HG03045 (cell line): ENCODE data around the gene KRTAP3-1.
"Not testable (repeated sequence)": the region's sequence is repeated elsewhere in the genome, so short reads cannot be mapped to it uniquely, and the experiment has no call there.

Experiments
- ATAC-seq: cut with Tn5 transposase; IDR thresholded peaks from one replicate; pipeline ENCODE4 v1.9.1; 2021; ENCODE audit warnings: mild to moderate bottlenecking, moderate library complexity; ENCODE audit not compliant: unreplicated experiment

The KRTAP3-1 gene

DNA sequence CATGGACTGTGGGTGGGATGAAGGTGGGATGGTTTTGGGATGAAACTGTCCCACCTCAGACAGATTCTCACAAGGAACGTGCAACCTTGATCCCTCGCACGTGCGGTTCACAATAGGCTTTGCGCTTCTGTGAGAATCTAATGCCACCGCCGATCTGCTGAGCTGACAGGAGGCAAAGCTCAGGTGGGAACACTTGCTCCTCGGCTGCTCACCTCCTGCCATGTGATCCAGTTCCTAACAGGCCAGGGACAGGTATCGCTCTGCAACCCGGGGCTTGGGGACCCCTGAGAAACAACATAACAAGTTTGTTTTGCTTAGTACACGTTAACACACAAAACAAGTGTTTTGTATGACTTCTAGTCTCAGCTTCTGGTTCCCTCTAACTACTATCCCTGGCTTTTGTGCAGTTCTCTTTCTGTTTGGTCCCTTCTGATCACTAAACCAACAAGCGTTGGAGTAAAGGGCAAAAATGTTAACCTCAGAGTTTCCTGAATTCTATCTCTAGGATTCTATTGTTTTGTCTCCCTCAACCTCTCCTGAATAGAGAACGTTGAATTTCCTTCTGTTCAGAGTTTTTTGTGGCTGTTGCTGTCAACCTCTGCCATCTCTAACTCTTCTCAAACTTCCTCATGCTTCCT lies 7.8 kb upstream of the KRTAP3-1 start:
- ATAC-seq = no peak

DNA sequence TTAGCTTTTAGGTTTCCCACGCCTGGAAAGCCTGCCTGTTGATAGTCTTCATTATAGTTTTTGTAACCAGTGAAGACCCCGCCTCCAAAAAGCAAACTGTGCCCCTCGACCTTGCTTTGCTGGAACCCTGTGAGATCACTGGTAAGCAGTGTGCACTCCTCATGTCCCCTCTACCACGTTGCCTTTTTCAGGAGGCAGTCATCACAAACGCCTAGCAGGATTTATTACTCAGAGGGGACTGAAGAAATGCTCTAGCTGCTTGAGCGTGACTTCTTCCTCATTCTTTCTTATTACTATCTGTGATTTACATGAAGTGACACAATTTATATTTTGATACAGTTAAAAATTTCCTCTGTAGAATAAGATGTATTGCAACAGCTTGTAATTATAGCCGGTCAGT lies 6.5 kb upstream of the KRTAP3-1 start:
- no peak for ATAC-seq

DNA sequence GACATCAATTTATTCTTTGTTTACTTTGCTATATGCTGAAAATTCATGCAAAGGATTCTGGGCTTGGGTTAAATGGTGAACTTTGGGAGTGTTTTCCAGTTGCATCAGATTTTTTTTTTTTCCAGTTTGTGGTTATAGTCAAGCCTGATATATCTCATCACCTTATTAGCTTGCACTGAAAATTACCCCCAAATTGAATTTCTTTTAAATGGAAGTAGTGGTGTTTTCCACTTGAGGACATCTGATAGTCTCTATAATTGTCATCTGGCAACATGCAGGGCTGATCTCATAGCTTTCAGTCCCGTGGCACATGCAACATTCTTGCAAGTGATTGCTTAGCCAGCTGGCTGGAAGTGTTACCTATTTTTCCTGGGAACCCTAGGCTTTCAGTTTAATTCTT lies 4.7 kb upstream of the KRTAP3-1 start:
- no peak for ATAC-seq

GRCh38 chr17:41013181-41013580 lies 4.3 kb upstream of the KRTAP3-1 start:
- ATAC-seq = no peak

DNA sequence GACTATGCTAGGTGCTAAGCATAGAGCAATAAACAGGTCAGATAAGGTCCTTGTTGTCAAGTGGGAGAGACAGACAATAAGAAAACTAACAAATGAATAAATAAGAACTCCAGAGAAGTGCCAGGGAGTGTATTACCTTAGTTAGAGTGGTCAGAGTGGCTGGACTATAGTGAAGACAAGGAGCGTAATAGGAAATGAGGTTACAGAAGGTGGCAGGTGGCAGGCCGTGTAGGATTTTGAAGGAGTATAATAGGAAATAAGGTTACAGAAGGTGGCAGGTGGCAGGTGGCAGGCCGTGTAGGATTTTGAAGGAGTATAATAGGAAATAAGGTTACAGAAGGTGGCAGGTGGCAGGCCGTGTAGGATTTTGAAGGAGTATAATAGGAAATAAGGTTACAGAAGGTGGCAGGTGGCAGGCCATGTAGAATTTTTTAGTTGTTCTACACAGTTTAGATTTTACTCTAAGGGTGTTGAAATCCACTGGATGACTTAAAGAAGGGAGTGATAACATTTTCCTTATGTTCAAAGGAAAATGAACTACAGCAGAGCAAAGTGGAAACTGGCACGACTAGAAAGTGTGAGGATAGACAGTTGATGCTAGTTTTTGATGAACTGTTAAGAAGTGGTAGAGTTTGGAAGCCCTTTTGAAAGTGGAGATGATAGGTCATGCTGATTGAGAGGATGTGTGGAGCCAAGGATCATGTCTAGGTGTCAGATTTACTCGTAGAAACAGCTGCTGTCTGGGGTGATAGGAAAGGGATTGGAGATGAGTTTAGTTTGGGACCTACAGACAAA lies 3.6 kb upstream of the KRTAP3-1 start:
- ATAC-seq = no peak

GRCh38 chr17:41010441-41010840 lies 1.5 kb upstream of the KRTAP3-1 start:
- ATAC-seq = no peak

- ATAC-seq = no peak
These were observed 1.0 kb upstream of the KRTAP3-1 start for GRCh38 chr17:41009936-41010335.

DNA sequence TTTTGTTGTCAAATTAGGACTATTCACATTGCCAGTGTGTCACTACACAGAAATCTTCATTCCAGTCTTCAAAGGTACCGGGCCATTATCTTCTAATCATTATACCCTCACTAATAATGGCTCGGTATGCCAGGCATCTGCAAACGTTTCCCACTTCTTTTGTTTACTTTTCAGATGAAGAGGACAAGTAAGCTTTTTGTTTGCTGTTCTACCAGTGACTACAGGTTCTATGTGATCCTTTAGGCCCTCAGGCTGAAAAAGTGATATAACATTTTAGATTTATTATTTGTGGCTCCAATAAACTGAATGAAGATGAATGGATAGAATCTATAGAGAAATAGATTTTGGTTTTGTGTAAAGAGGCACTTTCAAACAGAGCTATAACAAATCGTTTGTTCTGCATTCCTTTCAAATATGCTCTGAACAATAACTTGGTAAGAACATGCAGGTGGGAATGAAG lies 403 bp upstream of the KRTAP3-1 start:
- no peak for ATAC-seq

GRCh38 chr17:41004397-41004796 lies 4.5 kb downstream of the KRTAP3-1 start:
- ATAC-seq = no peak

DNA sequence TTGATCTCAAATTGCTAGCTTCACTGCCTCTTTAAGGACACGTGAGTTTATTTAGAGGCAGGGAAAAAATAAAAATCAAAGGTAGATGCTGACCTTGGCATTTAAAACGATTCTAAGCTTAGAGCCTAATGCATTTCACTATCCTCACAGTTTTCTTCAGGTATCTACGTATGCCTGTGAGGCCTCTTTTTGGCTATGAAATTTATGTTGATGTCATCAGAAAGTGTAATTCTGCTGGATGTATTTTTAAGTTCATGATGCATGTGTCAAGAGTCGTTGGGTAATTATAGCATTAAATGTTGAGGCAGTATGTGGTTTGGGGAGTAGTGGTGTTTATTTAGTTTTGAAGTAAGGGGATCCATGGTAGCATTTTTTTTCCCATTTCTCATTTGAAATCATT lies 5.0 kb downstream of the KRTAP3-1 start:
- no peak for ATAC-seq

GRCh38 chr17:41002814-41003213 lies 6.1 kb downstream of the KRTAP3-1 start:
- no peak for ATAC-seq

- ATAC-seq = no peak
These were observed 7.1 kb downstream of the KRTAP3-1 start for GRCh38 chr17:41001795-41002194.

- not testable (repeated sequence) for ATAC-seq
These were observed 9.4 kb downstream of the KRTAP3-1 start, which contains the start of gene KRTAP3-2 for GRCh38 chr17:40999563-40999962. KRTAP3-2 (minus strand) TSS chr17:40999906; CDS start chr17:40999853, 53 bp downstream.

- ATAC-seq = no peak
These were observed 11.6 kb downstream of the KRTAP3-1 start for GRCh38 chr17:40997361-40997760.

DNA sequence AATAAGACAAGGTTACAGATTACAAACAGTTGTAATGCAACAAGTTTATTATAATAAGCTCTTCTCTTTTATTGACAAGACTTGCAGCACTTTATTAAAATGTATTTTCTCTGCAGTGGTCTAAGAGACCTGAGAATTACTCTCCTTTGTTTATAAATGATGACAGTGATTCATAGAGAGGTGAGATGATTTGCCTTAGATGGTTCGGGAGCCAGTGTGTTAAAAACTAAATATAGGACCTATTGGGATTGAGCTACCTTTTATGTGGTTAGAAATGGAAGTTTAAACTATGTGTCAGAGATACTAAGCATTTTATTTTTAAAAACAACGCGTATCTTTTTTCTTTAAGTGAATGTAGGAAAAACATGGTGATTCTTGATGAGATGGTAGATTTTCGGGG lies 12.1 kb downstream of the KRTAP3-1 start:
- ATAC-seq = no peak

- ATAC-seq = no peak
These were observed 13.8 kb downstream of the KRTAP3-1 start for GRCh38 chr17:40995116-40995515.

DNA sequence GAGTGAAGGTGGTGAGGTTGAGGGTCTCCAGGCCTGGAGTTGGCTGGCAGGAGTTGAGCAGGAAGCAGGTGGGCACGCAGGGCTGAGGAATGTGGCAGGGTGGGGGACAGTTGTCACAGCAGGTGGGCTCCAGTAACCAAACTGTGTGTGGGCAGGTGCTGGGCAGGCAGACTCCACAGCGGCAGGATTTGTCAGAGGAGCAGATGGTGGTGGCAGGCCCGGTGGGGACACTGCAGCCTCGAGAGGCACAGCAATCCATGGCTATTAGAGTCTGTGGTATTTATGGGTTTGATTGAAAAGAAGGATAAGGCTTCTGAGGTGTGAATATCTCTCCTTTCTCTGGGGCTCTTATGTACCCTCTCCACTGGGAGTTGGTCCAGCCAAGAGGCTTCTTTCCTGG lies 15.1 kb downstream of the KRTAP3-1 start, which contains the start of gene KRTAP3-3:
Gene KRTAP3-3 (minus strand): TSS at position 326 of the 400 bp plus-strand sequence. CDS start 67 bp downstream, at position 259.
- ATAC-seq = no peak

DNA sequence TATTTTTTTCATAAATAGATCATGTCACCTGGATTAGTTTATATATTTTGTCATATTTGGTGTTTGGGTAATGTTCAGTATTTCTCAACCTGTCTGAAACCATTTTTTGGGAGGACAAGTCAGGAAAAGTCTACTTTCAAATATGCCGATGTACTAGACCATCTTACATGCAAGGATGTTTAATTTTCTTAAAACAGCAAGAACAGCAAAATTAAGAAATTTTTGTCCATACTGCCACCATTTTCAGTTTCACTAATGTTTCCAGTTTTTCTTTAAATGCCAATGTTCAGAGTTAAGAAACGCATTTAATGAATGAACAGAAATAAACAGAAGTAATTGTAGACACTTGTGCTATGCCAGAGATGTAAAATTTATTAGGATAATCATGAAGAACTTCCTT lies 15.8 kb downstream of the KRTAP3-1 start:
- ATAC-seq = no peak

GRCh38 chr17:40992666-40993065 lies 16.3 kb downstream of the KRTAP3-1 start:
- ATAC-seq = no peak

- no peak for ATAC-seq
These were observed 22.0 kb downstream of the KRTAP3-1 start for GRCh38 chr17:40986920-40987319.

DNA sequence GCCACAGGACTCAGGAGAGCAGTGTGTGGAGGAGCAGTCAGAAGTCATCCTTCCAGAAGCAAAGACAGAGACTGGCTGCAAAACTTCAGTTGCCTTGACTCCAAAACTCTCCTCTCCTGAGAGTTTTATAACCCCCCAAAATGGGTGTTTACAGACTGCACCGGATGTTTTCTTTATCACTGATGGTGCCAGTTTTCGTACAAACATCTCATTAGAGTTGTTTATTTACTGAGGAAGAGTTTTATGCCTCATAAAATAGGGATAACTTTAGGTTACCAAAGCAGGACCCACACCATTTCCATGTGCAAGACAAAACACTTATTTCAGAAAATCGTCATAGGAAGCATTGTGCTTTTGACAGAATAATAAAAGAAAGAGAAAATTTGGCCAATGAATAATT lies 24.7 kb downstream of the KRTAP3-1 start, which contains the start of gene KRT40:
Gene KRT40 (minus strand): TSS at position 101 of the 400 bp plus-strand sequence. CDS start 53 bp downstream, at position 48.
- ATAC-seq = no peak

DNA sequence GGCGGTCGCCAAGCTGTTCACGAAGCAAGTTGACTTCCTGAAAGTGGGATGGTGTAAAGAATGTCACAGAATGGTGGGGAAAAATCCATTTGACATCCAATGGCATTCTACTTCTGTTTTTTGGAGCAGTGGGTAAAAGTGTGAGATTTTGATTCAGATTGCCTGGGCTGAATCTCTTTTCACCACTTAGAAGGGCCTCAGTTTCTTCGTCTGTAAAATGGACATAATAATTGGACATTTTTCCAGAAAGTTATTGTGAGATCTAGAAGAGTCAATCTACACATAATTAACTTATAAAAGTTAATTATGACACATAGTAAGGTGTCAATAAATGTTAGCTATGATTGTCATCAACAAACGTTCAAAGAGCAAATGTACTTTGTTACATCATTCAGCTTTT lies 27.8 kb downstream of the KRTAP3-1 start:
- no peak for ATAC-seq
